ENCODE measurements around the gene SF3B6. TPM values are rescaled to one million over a fixed set of nuclear protein-coding genes. Genes with fewer than 3 reads are reported as not detected.

Gene SF3B6
- total and polyA plus RNA-seq, 2 experiments from 2014 or later, result 88.5 to 238 TPM

GRCh38 chr2:24087032-24087431 lies 10.9 kb upstream of the SF3B6 start:
- no peak for TF ChIP-seq CTCF (IDR thresholded peaks at IDR 0.05; ENCODE audit: low read depth, low read length)
- Histone ChIP-seq H3K27ac (no peak overlapping the region), H3K27me3 (no peaks in the 10 kb centered on the region), H3K36me3 (peaks cover 3% of the 10 kb centered on the region), H3K9me3 (ENCODE audit: low read depth) (no peaks in the 10 kb centered on the region), H3K4me3 (no peak overlapping the region), H3K4me1 (ENCODE audit: low read depth) (peaks cover 4% of the 10 kb centered on the region)
- DNase-seq (ENCODE audit: low read depth in 1 of 2, low spot score in 1 of 2), result no peak

- H3K36me3 ChIP-seq, result peaks cover 3% of the 10 kb centered on the region
- no peak overlapping the region for H3K27ac ChIP-seq
- no peaks in the 10 kb centered on the region for H3K9me3 ChIP-seq (ENCODE audit: low read depth)
- H3K27me3 ChIP-seq, result no peaks in the 10 kb centered on the region
- DNase-seq (ENCODE audit: low read depth in 1 of 2, low spot score in 1 of 2), result no peak
- no peak overlapping the region for H3K4me3 ChIP-seq
- TF ChIP-seq CTCF (IDR thresholded peaks at IDR 0.05; ENCODE audit: low read depth, low read length), result no peak
- peaks cover 4% of the 10 kb centered on the region for H3K4me1 ChIP-seq (ENCODE audit: low read depth)
These were observed 10.1 kb upstream of the SF3B6 start for GRCh38 chr2:24086241-24086640.

GRCh38 chr2:24085200-24085489 lies 9.0 kb upstream of the SF3B6 start:
- peaks cover 3% of the 10 kb centered on the region for H3K36me3 ChIP-seq
- H3K9me3 ChIP-seq (ENCODE audit: low read depth), result no peaks in the 10 kb centered on the region
- peak overlapping the region; percentile 45 for H3K4me3 ChIP-seq
- no peak for TF ChIP-seq CTCF (IDR thresholded peaks at IDR 0.05; ENCODE audit: low read depth, low read length)
- H3K4me1 ChIP-seq (ENCODE audit: low read depth), result peaks cover 4% of the 10 kb centered on the region
- peak overlapping the region; percentile 84 for H3K27ac ChIP-seq
- no peaks in the 10 kb centered on the region for H3K27me3 ChIP-seq
- DNase-seq (ENCODE audit: low read depth in 1 of 2, low spot score in 1 of 2), result no peak

DNA sequence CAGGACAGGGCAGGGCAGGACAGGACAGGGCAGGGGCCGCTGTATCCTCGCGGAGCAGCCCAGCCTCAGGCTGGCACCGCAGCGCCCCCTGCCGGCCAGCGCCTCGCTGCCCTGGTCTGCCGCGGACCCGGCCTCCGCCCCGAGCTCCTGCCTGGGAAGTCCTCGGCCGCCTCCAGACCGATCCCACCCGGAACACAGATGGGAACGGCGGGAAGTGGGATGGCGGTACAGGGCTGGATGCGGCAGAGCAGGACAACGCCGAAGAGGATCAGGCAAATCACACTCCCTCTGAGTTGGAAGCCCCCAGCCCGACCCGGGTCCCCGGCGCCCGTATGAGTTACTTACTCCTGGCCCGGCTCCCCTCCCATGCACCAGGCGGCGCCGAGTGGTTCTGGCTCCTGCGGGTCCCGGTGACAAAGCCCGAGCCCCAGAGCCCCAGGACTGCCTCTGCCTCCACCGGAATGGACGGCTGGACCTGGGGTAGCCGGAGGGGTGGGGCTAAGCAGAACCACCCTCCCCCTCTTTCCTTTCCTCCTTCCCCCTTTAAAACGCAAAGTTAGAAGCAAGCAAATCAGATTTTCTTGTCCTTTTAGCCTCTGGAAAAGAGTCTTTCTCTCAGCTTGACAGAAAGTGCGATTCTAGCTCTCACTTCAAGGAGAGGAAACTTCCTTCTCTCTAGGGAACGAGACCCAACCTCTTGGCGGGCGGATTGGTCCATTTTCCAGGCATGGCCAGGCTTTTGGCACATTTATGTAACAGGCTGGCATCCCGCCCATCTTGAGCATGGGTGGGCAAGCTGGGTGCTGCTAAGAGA lies 8.5 kb upstream of the SF3B6 start, which contains the start of gene TP53I3:
Gene TP53I3, minus strand, starts transcription at position 449 of the 814 bp plus-strand sequence. CDS start 508 bp downstream, outside the sequence.
- DNase-seq (ENCODE audit: low read depth in 1 of 2, low spot score in 1 of 2), result peak; percentile 92 to 95
- Histone ChIP-seq H3K4me3 (peak within 1 kb of the TSS; percentile 45), H3K36me3 (peaks cover 3% of the 10 kb centered on the region), H3K9me3 (ENCODE audit: low read depth) (no peaks in the 10 kb centered on the region), H3K27ac (peak within 1 kb of the TSS; percentile 84), H3K4me1 (ENCODE audit: low read depth) (peaks cover 4% of the 10 kb centered on the region), H3K27me3 (no peaks in the 10 kb centered on the region)
- TF ChIP-seq CTCF (IDR thresholded peaks at IDR 0.05; ENCODE audit: low read depth, low read length), result peak; percentile 89

GRCh38 chr2:24083567-24084385 lies 7.7 kb upstream of the SF3B6 start:
- TF ChIP-seq CTCF (IDR thresholded peaks at IDR 0.05; ENCODE audit: low read depth, low read length), result no peak
- DNase-seq (ENCODE audit: low read depth in 1 of 2, low spot score in 1 of 2), result peak; percentile 87 to 95
- peaks cover 4% of the 10 kb centered on the region for H3K4me1 ChIP-seq (ENCODE audit: low read depth)
- H3K36me3 ChIP-seq, result peaks cover 3% of the 10 kb centered on the region
- H3K4me3 ChIP-seq, result peak overlapping the region; percentile 45
- H3K27me3 ChIP-seq, result no peaks in the 10 kb centered on the region
- peak overlapping the region; percentile 84 for H3K27ac ChIP-seq
- H3K9me3 ChIP-seq (ENCODE audit: low read depth), result no peaks in the 10 kb centered on the region
